DND-41 (cell line): ENCODE results near the gene BRF1.
"Not testable (repeated sequence)": the region's sequence is repeated elsewhere in the genome, so short reads cannot be mapped to it uniquely, and the experiment has no call there.

Experiments used
- ATAC-seq: fragments of 200-7000 bp; cut with Tn5 transposase; 3 replicates; pipeline ENCODE4 v1.9.1; 2021; ENCODE audit warnings: low read depth; ENCODE audit not compliant: insufficient read depth
- DNase-seq: peaks from one replicate; pipeline ENCODE4 v3.0.0-alpha.2; 2020
- H2AFZ ChIP-seq: 2 replicates; pipeline ENCODE4 v1.6.0; 2012; ENCODE audit warnings: low read depth, low read length
- H3K27ac ChIP-seq: 2 replicates; pipeline ENCODE4 v1.5.1; 2012; ENCODE audit warnings: low read length, inconsistent platforms
- H3K27me3 ChIP-seq: fragments of 200-600 bp; sonication (generic); 2 replicates; pipeline ENCODE4 v1.6.0; 2012; ENCODE audit warnings: low read length, mild to moderate bottlenecking, inconsistent platforms; ENCODE audit not compliant: insufficient read depth, poor library complexity
- H3K36me3 ChIP-seq: 2 replicates; pipeline ENCODE4 v1.5.1; 2012; ENCODE audit warnings: low read length, inconsistent platforms; ENCODE audit not compliant: insufficient read depth
- H3K4me1 ChIP-seq: 2 replicates; pipeline ENCODE4 v1.5.1; 2012; ENCODE audit warnings: mild to moderate bottlenecking, low read length; ENCODE audit not compliant: insufficient read depth
- H3K4me2 ChIP-seq: 2 replicates; pipeline ENCODE4 v1.6.0; 2012; ENCODE audit warnings: mild to moderate bottlenecking, moderate library complexity, low read length, inconsistent platforms; ENCODE audit not compliant: insufficient read depth
- H3K4me3 ChIP-seq, 2 experiments: fragments of 200-600 bp in 1 of 2; shearing (Covaris generic) in 1 of 2; 2 replicates each; pipeline ENCODE4 v1.5.1; 2012 to 2016; ENCODE audit warnings: inconsistent platforms in 2 of 2, low read length in 2 of 2, mild to moderate bottlenecking in 2 of 2, low read depth in 1 of 2, moderate library complexity in 1 of 2
- H3K79me2 ChIP-seq: 2 replicates; pipeline ENCODE4 v1.6.0; 2012; ENCODE audit warnings: low read length, inconsistent platforms; ENCODE audit not compliant: insufficient read depth
- H3K9ac ChIP-seq: 2 replicates; pipeline ENCODE4 v1.6.0; 2012; ENCODE audit warnings: low read depth, mild to moderate bottlenecking, inconsistent platforms, low read length, moderate library complexity
- H3K9me3 ChIP-seq: 2 replicates; pipeline ENCODE4 v1.5.1; 2012; ENCODE audit warnings: low read length, moderate library complexity, mild to moderate bottlenecking, inconsistent platforms; ENCODE audit not compliant: insufficient read depth, severe bottlenecking
- H4K20me1 ChIP-seq: 2 replicates; pipeline ENCODE4 v1.6.0; 2012; ENCODE audit warnings: low read length; ENCODE audit not compliant: insufficient read depth
- EZH2 ChIP-seq: IDR thresholded peaks from 3 replicates; pipeline ENCODE4 v1.6.1; 2012; ENCODE audit warnings: borderline replicate concordance, low read depth, mild to moderate bottlenecking, moderate library complexity, low read length, inconsistent platforms; ENCODE audit not compliant: severe bottlenecking
- TF ChIP-seq, protein P1 (sequence below): IDR thresholded peaks from 2 replicates; pipeline ENCODE4 v1.5.1; 2012; ENCODE audit warnings: borderline replicate concordance, low read length, moderate library complexity, mild to moderate bottlenecking; ENCODE audit not compliant: poor library complexity, severe bottlenecking; ENCODE audit errors: extremely low read depth

BRF1 gene

DNA sequence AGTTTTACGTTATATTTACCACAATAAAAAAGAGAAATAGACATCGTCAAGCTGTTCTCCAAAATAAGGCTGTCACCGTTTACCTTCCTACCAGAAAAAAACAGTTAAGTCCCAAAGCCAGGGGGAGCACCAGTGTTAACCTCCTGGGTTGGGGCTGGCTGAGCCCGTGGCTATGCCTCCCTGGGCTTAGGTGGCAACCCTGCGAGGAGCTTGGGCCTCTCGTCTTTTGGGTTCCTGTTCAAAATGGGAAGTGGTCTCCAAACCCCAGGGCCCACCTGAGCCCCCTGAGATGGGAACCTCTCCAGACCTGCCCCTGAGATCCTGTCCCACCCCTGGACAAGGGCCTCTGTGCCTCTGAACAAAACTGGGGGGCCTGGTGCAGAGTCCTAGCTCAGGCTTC lies 36.6 kb upstream of the BRF1 start:
- H2AFZ ChIP-seq = no peak overlapping the region
- ATAC-seq = no peak
- H3K27ac ChIP-seq = no peak overlapping the region
- no peaks in the 10 kb centered on the region for H3K9me3 ChIP-seq
- H3K4me1 ChIP-seq = no peaks in the 10 kb centered on the region
- H3K36me3 ChIP-seq = peaks cover 8% of the 10 kb centered on the region
- H3K27me3 ChIP-seq = no peaks in the 10 kb centered on the region
- no peak overlapping the region for H3K4me2 ChIP-seq
- peaks cover 71% of the 10 kb centered on the region for H4K20me1 ChIP-seq
- DNase-seq = no peak
- H3K4me3 ChIP-seq = no peak overlapping the region
- peaks cover 50% of the 10 kb centered on the region for H3K79me2 ChIP-seq
- H3K9ac ChIP-seq = no peak overlapping the region
- no peak for TF ChIP-seq EZH2

DNA sequence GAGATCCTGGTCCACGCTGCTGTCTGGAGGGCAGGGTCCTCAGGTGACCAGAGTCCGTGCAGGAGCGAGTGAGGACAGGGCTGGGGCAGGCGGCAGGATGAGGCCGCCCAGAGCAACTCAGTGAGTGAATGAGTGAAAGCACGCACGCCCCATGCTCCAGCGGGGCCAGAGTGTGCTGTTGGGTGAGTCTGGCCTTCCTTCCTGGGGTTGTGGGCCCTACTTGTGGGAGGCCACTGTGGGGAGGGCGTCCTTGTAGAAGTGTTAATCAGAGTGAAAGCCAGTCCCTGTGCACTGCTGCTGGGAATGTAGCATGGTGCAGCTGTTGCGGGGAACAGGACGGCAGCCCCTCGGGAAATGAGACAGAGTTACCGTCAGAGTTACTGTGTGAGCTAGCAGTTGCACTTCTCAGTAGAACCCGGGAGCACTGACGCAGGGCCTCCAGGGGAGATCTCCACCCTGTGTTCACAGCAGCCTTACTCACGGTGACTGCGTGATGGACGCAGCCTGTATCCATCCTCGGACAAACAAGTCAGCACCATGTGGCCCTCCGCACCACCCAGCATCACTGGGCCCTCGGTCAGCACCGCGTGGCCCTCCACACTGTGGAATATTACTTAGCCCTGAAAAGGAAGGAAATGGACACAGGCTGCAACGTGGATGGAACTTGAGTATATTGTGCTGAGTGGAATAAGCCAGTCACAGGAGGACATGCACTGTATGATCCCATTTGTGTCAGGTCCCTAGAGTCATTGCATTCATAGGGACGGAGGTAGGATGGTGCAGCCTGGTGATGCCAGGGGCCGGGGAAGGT lies 35.9 kb upstream of the BRF1 start:
- peaks cover 78% of the 10 kb centered on the region for H4K20me1 ChIP-seq
- ATAC-seq (no peak), DNase-seq (no peak)
- H2AFZ ChIP-seq = no peak overlapping the region
- no peak overlapping the region for H3K9ac ChIP-seq
- H3K9me3 ChIP-seq = no peaks in the 10 kb centered on the region
- H3K36me3 ChIP-seq = peaks cover 8% of the 10 kb centered on the region
- no peaks in the 10 kb centered on the region for H3K4me1 ChIP-seq
- no peaks in the 10 kb centered on the region for H3K27me3 ChIP-seq
- no peak overlapping the region for H3K4me3 ChIP-seq
- no peak overlapping the region for H3K27ac ChIP-seq
- H3K4me2 ChIP-seq = no peak overlapping the region
- H3K79me2 ChIP-seq = peaks cover 55% of the 10 kb centered on the region
- no peak for TF ChIP-seq EZH2
- TF ChIP-seq, protein P1, sequence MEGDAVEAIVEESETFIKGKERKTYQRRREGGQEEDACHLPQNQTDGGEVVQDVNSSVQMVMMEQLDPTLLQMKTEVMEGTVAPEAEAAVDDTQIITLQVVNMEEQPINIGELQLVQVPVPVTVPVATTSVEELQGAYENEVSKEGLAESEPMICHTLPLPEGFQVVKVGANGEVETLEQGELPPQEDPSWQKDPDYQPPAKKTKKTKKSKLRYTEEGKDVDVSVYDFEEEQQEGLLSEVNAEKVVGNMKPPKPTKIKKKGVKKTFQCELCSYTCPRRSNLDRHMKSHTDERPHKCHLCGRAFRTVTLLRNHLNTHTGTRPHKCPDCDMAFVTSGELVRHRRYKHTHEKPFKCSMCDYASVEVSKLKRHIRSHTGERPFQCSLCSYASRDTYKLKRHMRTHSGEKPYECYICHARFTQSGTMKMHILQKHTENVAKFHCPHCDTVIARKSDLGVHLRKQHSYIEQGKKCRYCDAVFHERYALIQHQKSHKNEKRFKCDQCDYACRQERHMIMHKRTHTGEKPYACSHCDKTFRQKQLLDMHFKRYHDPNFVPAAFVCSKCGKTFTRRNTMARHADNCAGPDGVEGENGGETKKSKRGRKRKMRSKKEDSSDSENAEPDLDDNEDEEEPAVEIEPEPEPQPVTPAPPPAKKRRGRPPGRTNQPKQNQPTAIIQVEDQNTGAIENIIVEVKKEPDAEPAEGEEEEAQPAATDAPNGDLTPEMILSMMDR = no peak

DNA sequence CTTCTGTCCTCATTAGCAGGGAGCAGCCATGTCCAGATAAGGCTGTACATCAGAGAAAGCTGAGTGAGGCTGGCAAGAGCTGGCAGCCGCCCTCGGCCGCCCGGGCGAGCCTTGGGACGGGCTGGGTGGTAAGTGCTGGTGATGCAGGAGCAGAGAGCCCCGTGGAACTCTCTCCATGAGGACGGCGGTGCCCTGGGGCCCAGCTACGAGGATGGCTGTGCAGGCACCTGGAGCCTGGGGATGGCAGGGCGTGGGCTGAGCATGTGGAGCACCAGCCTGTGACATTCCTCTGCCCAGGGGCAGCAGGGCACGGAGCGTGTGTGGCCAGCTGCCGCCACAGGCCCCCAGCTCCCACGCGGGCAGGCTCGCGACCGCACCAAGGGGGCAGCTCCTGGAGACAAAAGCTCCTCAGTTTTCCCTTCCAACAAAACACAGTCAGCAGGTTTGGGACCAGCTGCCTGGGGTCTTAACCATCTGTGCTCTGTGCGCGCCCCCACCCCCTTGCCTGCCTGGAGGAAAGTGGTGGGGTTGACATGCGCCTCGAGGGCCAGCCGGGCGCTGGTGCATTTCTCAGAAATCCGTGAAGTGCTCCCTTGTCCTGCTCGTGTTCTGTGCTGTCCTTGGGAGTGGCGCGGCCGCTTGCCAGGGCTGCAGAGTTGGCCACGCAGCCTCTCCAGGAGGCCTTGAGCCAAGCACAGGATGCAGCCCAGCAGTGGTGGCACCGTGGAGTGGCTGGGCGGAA lies 35.1 kb upstream of the BRF1 start:
- no peaks in the 10 kb centered on the region for H3K4me1 ChIP-seq
- peaks cover 82% of the 10 kb centered on the region for H4K20me1 ChIP-seq
- no peaks in the 10 kb centered on the region for H3K27me3 ChIP-seq
- H2AFZ ChIP-seq = no peak overlapping the region
- peaks cover 8% of the 10 kb centered on the region for H3K36me3 ChIP-seq
- H3K79me2 ChIP-seq = peaks cover 59% of the 10 kb centered on the region
- H3K4me2 ChIP-seq = no peak overlapping the region
- H3K4me3 ChIP-seq = no peak overlapping the region
- no peak overlapping the region for H3K9ac ChIP-seq
- no peak overlapping the region for H3K27ac ChIP-seq
- DNase-seq = no peak
- no peaks in the 10 kb centered on the region for H3K9me3 ChIP-seq
- TF ChIP-seq, protein P1 = no peak
- TF ChIP-seq EZH2 = no peak
- no peak for ATAC-seq

DNA sequence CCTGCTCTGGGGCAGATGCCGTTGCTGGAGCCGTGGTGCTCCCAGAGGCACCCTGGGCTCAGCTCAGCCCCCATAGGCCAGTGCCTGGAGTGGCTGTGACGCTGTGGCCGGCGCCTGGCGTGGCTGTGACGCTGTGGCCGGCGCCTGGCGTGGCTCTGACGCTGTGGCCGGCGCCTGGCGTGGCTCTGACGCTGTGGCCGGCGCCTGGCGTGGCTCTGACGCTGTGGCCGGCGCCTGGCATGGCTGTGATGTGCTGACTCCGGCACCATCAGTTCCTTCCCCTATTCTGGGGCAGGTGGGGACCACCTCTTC lies 34.4 kb upstream of the BRF1 start:
- H3K4me3 ChIP-seq, H3K27ac ChIP-seq, H3K9ac ChIP-seq, ATAC-seq, DNase-seq, H3K4me2 ChIP-seq, H3K27me3 ChIP-seq, H2AFZ ChIP-seq, H3K9me3 ChIP-seq, H3K4me1 ChIP-seq, H3K36me3 ChIP-seq: not testable (repeated sequence)
- Histone ChIP-seq H4K20me1 (peaks cover 81% of the 10 kb centered on the region), H3K79me2 (peaks cover 65% of the 10 kb centered on the region)
